ENCODE results near the gene HIF3A.
"Not testable (repeated sequence)": the region's sequence is repeated elsewhere in the genome, so short reads cannot be mapped to it uniquely, and the experiment has no call there.

Gene HIF3A

GRCh38 chr19:46296722-46297461 is at the start of gene HIF3A:
HIF3A (plus strand) TSS chr19:46297042; CDS start chr19:46297077, 35 bp downstream.
- no peak for DNase-seq

GRCh38 chr19:46250076-46250735 is 46.6 kb upstream of the HIF3A start:
- DNase-seq: no peak

GRCh38 chr19:46251416-46251815 is 45.4 kb upstream of the HIF3A start:
- DNase-seq: no peak

- DNase-seq: no peak
These were observed 42.1 kb upstream of the HIF3A start for GRCh38 chr19:46254776-46255175.

GRCh38 chr19:46256855-46257254 is 40.0 kb upstream of the HIF3A start:
- DNase-seq: no peak

- DNase-seq: not testable (repeated sequence)
These were observed 35.3 kb upstream of the HIF3A start for GRCh38 chr19:46261501-46261900.

GRCh38 chr19:46262684-46263296 is 34.1 kb upstream of the HIF3A start:
- DNase-seq: peak; percentile 25

GRCh38 chr19:46264801-46265200 is 32.0 kb upstream of the HIF3A start:
- not testable (repeated sequence) for DNase-seq

- peak; percentile 48 for DNase-seq
These were observed 31.5 kb upstream of the HIF3A start for GRCh38 chr19:46265217-46265828.

GRCh38 chr19:46269101-46269500 is 27.7 kb upstream of the HIF3A start:
- DNase-seq: no peak

GRCh38 chr19:46270521-46271256 is 26.2 kb upstream of the HIF3A start:
- no peak for DNase-seq

GRCh38 chr19:46271481-46272197 is 25.2 kb upstream of the HIF3A start:
- DNase-seq: no peak

GRCh38 chr19:46273931-46274330 is 22.9 kb upstream of the HIF3A start:
- DNase-seq: not testable (repeated sequence)

- DNase-seq: no peak
These were observed 17.7 kb upstream of the HIF3A start for GRCh38 chr19:46279177-46279576.

- no peak for DNase-seq
These were observed 13.1 kb upstream of the HIF3A start for GRCh38 chr19:46283771-46284170.

- DNase-seq: no peak
These were observed 12.2 kb upstream of the HIF3A start for GRCh38 chr19:46284635-46285034.

- DNase-seq: no peak
These were observed 9.3 kb upstream of the HIF3A start for GRCh38 chr19:46287585-46287984.

GRCh38 chr19:46288896-46289588 is 7.8 kb upstream of the HIF3A start:
- DNase-seq: no peak

- no peak for DNase-seq
These were observed 6.9 kb upstream of the HIF3A start for GRCh38 chr19:46289724-46290619.

- DNase-seq: no peak
These were observed 5.0 kb upstream of the HIF3A start for GRCh38 chr19:46291829-46292228.
